KMS-11 (cell line): ENCODE results near the gene ZNF502.

ENCODE experiments used
- H2AFZ ChIP-seq: fragments of 200-600 bp; sonication (generic); 2 replicates; pipeline ENCODE4 v1.6.1; 2016; ENCODE audit warnings: antibody characterized with exemption, mixed run types, low read depth
- H3K27ac ChIP-seq: fragments of 200-600 bp; sonication (generic); 2 replicates; pipeline ENCODE4 v1.6.1; 2016; ENCODE audit warnings: mild to moderate bottlenecking, mixed run types
- H3K27me3 ChIP-seq: fragments of 200-600 bp; sonication (generic); 2 replicates; pipeline ENCODE4 v1.6.1; 2017; ENCODE audit warnings: mild to moderate bottlenecking, low read depth, mixed run types, moderate library complexity; ENCODE audit not compliant: insufficient read depth
- H3K36me3 ChIP-seq: fragments of 200-600 bp; sonication (generic); 2 replicates; pipeline ENCODE4 v1.6.1; 2017; ENCODE audit warnings: mild to moderate bottlenecking, mixed run types; ENCODE audit not compliant: insufficient read depth
- H3K4me1 ChIP-seq: fragments of 200-600 bp; sonication (generic); 2 replicates; pipeline ENCODE4 v1.6.1; 2016; ENCODE audit warnings: mild to moderate bottlenecking, low read depth, mixed run types; ENCODE audit not compliant: poor library complexity, severe bottlenecking
- H3K4me2 ChIP-seq: fragments of 200-600 bp; sonication (generic); 2 replicates; pipeline ENCODE4 v1.7.0; 2016; ENCODE audit warnings: mild to moderate bottlenecking, mixed run types
- H3K4me3 ChIP-seq: fragments of 200-600 bp; sonication (generic); IDR thresholded peaks from 2 replicates; pipeline ENCODE4 v1.6.1; 2017; ENCODE audit warnings: low read depth, low read length, mixed read lengths; ENCODE audit not compliant: insufficient read depth
- H3K79me2 ChIP-seq: fragments of 200-600 bp; sonication (generic); 2 replicates; pipeline ENCODE4 v1.6.1; 2016; ENCODE audit warnings: low read depth, mixed run types; ENCODE audit not compliant: insufficient read depth
- H3K9ac ChIP-seq: fragments of 200-600 bp; sonication (generic); 2 replicates; pipeline ENCODE4 v1.6.1; 2016; ENCODE audit warnings: mild to moderate bottlenecking, mixed run types
- H4K20me1 ChIP-seq: fragments of 200-600 bp; sonication (generic); 2 replicates; pipeline ENCODE4 v1.6.1; 2016; ENCODE audit warnings: mild to moderate bottlenecking, mixed run types; ENCODE audit not compliant: insufficient read depth
- CTCF ChIP-seq: fragments of 200-600 bp; sonication (generic); conservative IDR thresholded peaks from 2 replicates; pipeline ENCODE4 v1.6.1; 2017; ENCODE audit warnings: low read depth, mild to moderate bottlenecking, antibody characterized with exemption, low read length, moderate library complexity, mixed read lengths

The ZNF502 gene

GRCh38 chr3:44772099-44772442, 59.6 kb downstream of the ZNF502 start:
- H3K4me1 ChIP-seq, result no peaks in the 10 kb centered on the region
- H3K9ac ChIP-seq, result no peak overlapping the region
- H3K27ac ChIP-seq, result no peak overlapping the region
- no peak overlapping the region for H3K4me2 ChIP-seq
- no peaks in the 10 kb centered on the region for H3K36me3 ChIP-seq
- H3K27me3 ChIP-seq, result no peaks in the 10 kb centered on the region
- H2AFZ ChIP-seq, result no peak overlapping the region
- no peak for TF ChIP-seq CTCF
- no peak overlapping the region for H3K4me3 ChIP-seq
- no peaks in the 10 kb centered on the region for H4K20me1 ChIP-seq
- H3K79me2 ChIP-seq, result peaks cover 15% of the 10 kb centered on the region; the same call in 1 of the 2 replicates
